HCEC 1CT (cell line): Measurements from ENCODE around the gene CELSR1.

ENCODE experiments used
- DNase-seq: peaks from one replicate; pipeline ENCODE4 v3.0.0-alpha.2; 2017

The CELSR1 gene

DNA sequence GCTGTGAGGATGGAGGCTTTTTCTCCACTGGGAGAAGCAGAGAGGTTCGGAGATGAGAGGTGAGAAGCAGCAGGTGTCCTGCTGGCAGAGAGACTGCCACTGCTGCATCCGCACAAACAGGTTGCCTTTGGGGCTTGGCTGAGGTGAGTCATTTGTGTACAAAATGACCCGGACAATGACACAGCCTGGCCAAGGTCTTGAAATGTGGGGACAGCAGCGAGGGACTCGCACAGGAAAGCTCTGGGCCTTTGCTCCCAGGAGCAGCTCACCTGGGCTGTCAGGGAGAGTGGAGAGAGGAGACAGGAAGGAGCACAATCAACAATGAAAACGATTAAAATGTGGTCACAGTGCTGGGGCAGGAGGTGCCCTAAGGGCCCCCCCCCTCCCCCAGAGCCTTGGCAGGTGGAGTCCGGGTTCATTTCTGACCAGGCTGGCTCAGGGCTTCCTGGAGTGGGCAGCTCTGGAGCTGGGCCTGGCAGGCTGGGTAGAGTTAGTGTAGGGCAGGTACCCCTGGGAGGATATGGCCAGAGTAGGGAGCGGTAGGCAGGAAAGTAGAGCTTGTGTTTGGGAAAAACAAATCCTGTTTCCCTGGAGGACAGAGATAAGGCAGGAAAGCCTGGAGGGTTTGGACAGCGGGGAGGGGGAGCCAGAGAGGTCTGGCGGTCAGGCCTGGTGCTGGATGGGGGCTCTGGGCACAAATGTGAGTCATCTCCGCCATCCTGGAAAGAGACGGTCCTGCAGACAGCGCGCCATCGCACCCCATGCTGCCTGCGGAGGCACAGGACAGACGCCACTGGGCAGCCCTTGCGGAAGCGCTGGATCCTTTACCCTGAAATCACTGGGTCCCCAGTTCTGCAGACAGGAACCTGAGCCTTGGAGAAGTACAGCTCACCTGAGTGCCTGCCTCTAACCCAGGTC is 37.8 kb upstream of the CELSR1 start:
- DNase-seq = no peak

DNA sequence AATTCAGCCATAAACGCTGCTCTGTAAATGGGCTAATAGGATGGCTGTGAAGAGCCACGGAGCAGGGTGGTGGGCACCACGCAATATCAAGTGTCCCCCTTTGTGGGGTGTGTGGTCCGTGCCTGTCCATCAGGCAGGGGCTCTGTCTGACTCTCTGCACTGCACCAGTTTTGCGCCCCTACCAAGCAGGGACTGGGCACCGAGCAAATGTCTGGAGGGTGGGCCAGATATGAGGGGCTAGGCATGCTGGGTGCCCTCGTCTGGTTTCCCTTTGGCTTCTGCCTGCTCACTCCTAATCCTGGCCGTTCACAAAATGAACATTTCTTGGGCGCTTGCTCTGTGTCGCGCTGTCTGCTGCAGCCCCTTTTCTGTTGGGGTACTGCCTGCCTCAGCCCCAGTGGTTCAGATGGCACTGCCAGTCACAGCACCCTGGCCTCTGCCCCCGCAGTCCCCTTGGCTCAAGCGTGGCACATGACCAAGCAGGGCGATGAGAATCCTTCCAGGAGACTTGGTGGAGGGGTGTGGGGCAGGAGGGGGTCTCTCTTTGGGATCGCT is 37.1 kb upstream of the CELSR1 start:
- no peak for DNase-seq

DNA sequence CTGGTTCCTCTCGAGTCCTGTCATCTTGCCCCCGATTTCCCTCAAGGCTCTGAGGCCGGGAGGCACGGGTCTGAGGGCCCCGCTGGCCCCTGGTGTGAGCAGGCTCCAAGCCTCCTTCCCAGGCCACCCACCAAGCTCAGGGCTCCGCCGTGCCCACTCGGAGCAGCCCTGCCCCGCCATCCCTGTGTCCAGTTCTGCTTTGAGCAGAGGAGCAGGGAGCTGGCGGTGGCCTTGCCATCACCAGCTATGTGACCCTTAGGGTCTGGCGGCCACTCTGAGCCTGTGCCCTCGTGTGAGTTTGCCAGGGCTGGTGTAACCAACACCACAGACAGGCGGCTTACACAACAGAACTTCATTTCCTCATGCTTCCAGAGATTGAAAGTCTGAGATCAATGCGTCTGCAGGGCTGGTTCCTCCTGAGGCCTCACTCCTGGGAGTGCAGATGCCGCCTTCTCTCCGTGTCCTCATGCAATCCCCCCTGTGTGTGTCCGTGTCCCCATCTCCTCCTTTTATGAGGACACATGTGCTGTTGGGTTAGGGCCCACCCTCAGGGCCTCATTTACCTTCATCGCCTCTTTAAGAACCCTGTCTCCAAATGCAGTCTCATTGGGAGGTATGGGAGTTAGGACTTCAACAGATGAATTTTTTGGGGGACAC is 36.5 kb upstream of the CELSR1 start:
- DNase-seq = no peak

DNA sequence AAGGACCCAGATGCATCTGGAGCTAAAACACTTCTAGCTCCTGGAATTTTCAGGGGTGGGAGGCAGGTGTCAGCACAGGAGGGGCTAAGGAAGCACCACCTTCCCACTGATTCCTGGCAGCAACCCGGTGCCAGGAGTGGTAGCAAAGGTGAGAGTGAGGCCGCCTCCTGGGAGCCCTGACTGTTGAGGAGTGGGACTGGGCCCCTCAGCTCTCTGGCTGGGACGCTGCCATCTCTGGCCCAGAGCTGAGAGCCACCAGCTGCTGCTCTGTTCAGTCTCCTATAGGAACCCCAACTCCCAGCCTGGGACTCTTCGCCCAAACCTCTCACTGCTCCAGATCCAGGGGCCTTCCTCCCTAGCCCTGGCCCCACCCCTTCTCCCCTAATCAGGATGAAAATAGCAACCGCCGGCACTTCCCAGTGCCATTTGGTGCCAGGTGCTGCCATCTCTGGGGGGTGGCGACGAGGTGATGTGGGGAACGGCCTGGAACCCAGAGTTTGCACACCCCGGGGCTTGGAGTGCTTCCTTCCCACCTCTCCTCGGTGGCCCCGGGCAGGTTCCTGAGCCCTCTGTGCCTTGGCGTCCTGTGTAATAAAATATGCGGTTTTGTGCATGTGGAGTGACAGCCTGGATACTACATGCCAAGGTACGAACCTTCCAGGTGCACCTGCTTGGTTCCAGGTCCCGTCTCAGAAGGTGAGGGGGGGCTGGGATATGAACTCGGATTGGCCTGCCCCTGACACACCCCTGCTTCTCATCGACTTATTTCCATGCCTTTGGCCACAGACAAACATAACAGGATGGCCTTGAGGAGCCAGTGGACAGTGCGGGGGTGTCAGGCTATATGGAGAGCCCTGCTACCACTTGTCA is 35.7 kb upstream of the CELSR1 start:
- DNase-seq = no peak

DNA sequence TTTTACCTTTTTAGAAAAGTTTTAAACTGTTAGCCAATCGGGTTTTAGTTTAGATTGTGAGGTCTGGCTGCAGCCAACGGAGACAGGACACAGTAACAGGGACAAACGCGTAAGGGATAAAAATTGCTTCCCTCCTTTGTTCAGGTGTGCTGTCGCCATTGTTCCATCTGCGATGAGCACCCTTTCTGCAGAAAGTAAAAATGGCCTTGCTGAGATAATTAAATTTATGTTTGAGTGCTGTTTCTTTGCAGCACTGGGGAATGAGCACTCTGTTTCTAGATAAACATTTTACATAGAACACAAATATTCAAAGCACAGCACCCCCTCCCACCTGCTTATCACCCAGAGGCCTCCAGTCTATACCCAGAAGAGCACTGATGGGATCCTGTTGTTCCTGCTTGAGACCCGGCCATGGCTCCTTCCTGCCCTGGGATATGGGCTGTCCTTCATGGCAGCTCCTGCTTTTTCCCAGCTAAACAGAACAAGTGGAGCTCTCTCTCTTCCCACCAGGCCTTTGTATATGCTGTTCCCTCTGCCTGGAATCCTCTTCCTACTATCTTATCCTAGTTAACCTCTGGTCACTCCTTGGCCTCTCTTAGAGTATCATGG is 34.3 kb upstream of the CELSR1 start:
- no peak for DNase-seq

- no peak for DNase-seq
Measured at GRCh38 chr22:46569848-46570695, 32.7 kb upstream of the CELSR1 start.

GRCh38 chr22:46569055-46569847 is 31.8 kb upstream of the CELSR1 start:
- no peak for DNase-seq

DNA sequence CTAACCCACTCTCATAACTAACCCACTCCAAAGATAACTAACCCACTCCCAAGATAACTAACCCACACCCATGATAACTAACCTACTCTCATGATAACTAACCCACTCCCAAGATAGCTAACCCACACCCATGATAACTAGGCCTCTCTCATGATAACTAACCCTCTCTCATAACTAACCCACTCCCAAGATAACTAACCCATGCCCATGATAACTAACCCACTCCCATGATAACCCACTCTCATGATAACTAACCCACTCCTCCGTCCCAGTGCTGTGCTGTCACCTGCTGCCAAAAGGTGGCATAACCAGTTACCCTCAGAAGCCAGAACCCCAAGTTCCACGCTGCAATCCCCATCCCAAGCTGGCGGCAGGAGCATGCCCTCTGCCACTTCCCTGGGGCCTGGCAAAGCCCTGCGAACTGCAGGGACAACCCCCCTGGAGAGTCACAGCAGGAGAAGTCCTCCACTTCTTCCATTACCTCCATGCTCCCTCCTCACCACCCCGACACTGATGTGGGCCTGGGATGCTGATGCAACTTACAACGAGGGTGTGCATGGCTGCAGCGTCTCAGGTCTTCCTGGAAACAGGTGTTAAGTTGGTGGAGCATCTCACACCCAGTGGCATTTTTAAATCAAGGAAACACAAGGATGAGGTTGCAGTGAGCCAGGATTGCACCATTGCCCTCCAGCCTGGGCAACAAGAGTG is 30.8 kb upstream of the CELSR1 start:
- DNase-seq = no peak

GRCh38 chr22:46567471-46567870 is 30.1 kb upstream of the CELSR1 start:
- DNase-seq = no peak

- DNase-seq = no peak
Measured at GRCh38 chr22:46564084-46564714, 26.8 kb upstream of the CELSR1 start.

DNA sequence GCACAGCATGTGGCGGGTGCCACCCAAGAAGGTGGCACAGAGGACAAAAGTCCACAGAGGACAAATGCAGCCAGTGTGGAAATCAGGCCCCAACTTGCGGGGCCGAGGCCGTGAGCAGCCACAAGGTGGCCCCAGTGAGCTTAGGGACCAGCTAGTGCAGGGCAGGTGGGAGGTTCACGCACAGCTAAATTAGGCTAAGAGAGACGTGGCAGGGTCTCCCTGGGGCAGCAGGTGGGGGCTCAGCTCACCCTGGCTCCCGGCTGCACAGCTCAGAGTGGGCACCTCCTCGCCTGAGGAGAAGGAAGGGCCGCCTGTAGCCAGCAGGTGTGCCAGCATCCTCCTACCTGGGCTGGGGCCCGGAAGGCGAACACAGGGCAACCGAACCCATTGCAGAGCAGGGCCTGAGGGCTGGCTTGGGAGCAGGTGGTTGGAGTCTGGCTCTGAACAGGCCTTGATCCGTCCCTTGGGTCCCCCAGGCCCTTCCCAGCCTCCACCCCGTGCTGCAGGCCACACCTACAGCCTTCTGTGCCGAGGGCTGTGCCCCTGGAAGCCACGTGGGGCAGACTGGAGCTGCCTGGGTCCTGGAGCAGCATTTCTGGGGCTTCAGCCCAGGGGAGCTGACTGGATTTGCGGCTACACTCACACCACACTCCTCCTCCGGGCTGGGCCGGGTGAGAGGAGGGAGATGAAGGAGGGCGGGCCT is 26.1 kb upstream of the CELSR1 start:
- no peak for DNase-seq

DNA sequence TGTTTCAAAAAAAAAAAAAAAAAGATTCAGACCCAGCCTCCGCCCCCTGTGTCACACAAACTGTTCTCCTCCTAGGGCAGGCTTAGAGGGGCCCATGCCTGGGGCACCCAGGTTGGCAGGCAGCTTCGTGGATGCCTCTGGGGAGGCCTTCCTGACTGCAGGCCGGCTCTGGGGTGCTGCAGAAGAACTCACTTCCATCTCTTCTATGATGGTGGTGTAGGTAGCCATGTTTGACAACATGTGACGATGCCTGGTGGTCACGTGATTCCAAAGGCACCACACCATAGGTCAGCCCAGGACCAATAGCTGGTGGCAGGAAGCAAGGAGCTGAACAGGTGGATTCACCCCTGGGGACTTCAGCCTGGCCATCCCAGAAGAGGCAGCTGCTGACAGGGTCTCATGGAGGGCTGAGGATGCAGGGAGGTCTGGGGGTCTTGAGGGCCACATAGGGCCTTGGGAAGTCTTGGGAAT is 24.1 kb upstream of the CELSR1 start:
- DNase-seq = no peak

DNA sequence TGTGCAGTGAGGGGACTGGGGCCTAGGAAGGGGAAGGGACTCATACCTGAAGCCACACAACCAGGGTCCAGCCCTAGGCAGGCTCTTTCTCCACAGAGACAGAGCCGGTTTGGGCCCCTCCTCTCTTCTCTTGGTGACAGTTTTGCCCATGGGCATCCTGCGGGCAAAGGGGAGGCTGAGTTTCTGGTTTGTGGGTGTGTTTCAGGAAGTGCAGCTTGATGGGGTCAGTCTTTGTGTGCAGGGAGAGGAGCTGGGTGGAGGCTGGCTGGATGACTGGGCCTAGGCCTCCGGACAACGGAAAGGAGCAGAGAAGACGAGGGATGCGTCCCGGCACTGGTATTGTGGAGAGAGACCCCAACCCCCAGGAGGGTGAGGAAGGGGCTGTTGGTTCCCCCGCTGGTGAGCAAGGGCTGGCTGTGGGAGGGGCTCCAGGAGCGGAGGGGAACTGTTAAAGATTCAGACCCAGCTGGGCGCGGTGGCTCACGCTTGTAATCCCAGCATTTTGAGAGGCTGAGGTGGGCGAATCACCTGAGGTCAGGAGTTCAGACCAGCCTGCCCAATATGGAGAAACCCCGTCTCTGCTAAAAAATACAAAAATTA is 23.4 kb upstream of the CELSR1 start:
- DNase-seq = no peak

DNA sequence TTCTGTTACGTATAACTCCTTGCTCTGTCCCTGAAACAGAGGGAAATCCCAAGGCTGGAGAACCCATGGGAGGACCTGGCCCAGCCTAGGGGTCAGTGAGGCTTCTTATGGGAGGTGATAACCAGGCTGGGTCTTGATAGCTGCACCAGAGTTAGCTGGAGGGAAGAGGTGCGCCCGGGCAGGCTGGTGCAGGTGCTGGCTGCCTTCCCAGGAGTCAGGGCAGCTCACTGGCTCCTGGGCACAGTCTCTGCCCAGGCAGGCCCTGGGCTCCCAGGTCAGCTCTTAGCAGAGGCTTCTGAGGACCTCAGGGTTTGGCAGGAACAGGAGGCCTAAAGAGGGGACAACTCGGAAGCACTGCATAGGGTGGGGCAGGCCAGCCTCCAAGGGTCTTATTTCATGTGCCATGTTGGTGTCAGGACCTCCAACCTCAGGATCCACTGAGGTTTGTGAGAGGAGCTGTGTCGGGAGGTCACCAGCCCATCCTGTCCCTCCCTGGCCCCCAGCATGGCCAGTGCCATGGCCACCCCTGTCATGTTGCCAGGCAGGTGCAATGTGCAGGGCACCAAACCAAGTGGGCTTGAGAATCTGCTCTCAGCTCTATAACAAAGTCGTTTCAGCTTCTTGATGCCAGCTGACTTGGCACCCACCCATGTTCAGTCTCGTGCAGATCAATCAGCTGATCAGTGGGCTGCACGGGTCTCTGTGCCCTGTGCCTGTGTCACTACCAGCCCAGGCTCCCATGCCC is 20.5 kb upstream of the CELSR1 start:
- no peak for DNase-seq

DNA sequence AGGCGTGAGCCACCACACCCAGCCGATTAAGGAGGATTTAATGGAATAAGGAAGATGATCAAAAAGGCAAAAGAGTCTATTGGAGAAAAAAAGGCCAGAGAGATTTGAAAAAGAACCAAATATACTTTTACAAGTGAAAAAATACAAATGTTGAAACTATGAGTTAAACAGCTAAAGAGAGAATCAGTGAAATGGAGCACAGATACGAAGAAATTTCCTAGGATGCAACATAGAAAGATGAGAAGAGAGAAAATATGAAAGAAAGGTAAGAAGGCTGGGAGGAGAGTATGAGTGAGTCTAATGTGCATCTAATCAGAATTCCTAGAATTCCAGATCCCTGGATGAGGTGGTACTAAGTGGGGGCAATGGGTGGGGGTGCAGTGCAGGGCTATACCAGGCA is 19.4 kb upstream of the CELSR1 start:
- no peak for DNase-seq

DNA sequence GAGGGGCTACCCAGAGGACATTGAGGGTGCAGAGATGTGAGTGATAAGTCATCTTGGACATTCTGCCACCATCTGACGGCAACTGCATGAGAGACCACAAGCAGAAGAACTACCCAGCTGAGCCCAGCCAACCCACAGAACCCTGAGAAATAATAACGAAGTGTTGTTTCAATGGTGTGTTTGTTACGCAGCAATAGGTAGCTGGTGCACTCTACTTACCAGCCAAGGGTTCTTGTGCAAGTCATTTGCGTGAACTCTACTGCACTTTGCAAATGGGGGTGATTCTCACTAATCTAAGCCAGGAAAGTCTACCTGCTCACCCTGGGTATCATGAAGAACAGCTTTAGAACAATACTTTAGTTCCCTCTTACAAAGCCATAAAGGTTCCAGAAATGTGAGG is 15.8 kb upstream of the CELSR1 start:
- no peak for DNase-seq

DNA sequence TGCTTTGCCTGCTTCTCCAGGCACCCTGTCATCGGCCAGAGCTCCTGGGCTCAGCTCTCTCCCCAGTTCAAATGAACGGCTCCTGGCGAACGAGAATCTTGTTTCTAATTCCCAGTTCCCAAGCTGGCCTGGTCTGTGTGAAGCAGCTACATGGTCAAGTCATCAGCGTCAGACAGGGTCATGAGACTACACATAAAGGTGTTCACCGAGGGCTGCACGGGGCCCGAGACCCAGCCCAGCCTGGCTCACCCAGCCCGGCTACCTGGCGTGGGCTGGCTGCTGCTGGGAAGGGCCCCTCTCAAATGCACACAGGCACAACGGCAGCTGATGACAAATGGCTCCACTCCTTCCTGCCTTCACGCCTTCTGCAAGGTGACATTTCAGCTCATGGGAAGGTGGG is 14.6 kb upstream of the CELSR1 start:
- DNase-seq = no peak

GRCh38 chr22:46551321-46551720 is 13.9 kb upstream of the CELSR1 start:
- no peak for DNase-seq
